HG03520 (cell line): Measurements from ENCODE around the gene TECRL.

Experiments
- ATAC-seq: cut with Tn5 transposase; IDR thresholded peaks from one replicate; pipeline ENCODE4 v1.9.1; 2021; ENCODE audit warnings: mild to moderate bottlenecking, moderate library complexity; ENCODE audit not compliant: unreplicated experiment

The TECRL gene

DNA sequence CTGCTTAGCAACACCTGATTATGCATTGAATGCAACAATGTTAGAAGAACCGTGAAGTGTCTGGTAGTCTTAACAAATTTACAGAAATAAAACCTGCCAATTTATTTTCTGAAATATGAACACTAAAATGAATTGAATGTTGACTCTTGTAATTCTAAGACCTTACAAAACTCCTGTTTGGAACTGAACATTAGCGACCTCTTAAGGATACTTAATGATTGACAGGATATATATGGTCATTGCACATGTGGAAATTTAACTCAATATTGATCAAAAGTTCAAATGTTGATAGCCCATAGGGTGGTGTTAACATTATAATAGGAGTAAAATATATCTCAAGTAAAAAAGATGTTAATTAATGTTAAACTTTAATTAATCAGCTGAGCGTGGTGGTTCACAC lies 79.1 kb downstream of the TECRL start:
- no peak for ATAC-seq

DNA sequence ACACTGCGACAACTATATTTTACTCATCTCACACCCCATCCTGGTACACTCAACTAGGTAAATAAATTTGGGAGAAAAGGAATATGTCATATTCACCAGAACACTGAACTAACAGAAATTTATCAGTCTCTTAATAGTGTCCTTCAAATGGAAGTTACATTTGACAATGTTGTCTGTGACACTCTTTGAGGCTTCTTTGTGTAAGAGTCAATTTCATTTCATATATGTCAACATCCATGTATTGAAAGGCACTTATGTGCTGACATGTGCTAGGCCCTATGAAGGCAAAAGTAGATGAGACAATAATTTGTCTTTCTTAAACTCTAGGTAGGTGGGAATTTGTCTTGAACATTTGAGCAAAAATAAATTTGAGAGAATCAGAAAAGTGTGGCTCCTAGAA lies 82.0 kb downstream of the TECRL start:
- ATAC-seq = no peak

DNA sequence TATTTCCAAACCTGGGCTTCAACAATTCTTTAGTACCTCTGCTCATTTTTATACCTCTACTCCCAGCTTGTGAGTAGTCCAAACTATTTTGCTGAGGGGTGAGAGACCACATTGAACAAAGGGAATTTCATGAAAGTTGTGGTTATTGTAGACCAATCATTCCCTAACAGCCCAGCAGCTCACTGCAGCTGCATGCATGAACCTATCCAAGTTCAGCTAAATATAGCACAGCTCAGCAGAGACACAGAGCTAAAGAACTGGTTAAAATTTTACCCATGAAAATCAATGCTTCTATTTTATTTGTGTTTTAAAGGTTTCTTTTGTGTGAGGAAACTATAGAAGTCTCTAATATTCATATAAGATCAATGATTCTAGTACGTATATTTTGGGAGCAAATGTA lies 82.7 kb downstream of the TECRL start:
- no peak for ATAC-seq

GRCh38 chr4:64306255-64306565 lies 103.0 kb downstream of the TECRL start:
- ATAC-seq = no peak

DNA sequence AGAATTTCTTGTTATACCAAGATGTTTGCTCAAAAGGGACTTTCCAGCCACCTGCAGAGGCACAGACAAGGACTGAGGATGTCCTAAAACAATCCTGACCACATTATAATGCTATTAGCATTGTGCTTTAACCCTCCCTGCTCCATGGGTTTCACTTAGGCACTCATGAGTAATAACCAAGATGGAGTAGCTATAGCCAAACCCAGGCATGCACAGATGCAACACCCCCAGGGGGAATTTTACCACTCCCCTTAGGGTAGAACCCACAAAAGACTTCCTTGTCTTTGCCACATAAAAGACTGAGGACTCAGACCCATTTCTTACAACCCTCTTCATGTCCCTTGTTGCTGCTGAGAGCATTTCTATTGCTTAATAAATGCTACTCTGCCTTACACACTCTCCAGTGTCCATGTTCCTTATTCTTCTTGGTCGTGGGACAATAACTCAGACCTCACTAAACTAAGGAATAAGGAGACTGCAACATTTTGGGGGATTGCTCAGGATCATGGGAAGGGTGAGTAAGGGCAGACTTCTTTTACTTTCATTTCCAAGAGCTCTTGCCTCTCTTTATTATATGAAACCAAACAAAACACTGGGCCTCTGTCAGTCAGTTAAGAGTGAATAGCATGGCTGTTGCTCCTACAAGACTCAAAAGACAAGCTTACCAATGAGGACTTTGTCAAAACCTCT lies 103.5 kb downstream of the TECRL start:
- ATAC-seq = no peak

DNA sequence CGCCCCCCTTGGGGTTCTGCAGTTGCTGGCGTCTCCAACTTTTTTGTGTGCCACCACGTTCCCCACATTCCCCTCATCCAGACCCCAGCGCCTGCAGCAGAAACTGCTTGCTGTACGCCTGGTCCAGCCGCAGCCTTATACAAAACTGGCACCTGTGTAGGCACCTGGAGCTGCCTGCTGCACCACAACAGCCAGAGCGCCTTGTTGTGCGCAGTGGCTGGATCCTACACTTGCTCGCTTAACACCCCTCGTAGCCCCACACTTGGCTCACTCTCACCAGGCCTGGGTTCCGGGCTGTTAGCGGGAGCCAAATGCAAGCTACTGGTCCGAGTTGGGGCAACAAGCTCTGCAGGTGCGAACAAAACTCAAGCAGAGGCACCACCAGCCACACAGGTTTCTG lies 136.8 kb downstream of the TECRL start:
- ATAC-seq = no peak

GRCh38 chr4:64271601-64272081 lies 137.6 kb downstream of the TECRL start:
- ATAC-seq = no peak

DNA sequence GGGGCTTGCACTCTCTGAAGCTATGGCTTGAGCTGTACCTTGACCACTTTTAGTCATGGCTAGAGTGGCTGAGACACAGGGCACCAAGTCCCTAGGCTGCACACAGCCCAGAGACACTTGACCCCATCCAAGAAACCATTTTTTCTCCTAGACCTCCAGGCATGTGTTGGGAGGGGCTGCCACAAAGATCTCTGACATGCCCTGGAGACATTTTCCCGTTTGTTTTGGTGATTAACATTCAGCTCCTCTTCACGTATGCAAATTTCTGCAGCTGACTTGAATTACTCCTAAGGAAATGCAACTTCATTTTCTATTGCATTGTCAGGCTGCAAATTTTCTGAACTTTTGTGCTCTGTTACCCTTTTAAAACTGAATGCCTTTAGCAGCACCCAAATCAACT lies 142.6 kb downstream of the TECRL start:
- ATAC-seq = no peak

GRCh38 chr4:64266263-64266662 lies 143.0 kb downstream of the TECRL start:
- no peak for ATAC-seq

GRCh38 chr4:64251781-64252180 lies 157.5 kb downstream of the TECRL start:
- no peak for ATAC-seq

GRCh38 chr4:64250488-64250887 lies 158.8 kb downstream of the TECRL start:
- ATAC-seq = no peak

DNA sequence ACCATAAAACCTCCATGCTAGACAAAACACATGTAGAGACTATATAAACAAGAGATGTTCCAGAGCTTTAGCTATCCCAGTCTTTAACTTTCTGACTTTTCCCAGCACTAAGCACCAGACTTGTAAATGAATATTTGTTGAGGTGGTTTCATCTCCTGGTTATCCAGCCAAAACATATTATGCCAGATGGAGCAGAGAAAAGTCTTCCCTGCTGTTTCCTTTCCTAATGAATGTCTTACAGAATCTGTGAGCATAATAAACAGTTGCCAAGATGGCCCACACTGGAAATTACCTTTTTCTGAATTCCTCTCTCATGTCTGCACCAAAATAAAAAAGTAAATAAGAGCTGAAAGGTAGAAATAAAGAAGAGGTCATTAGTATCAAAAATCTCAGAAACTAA lies 159.2 kb downstream of the TECRL start:
- no peak for ATAC-seq

- no peak for ATAC-seq
These were observed 161.1 kb downstream of the TECRL start for GRCh38 chr4:64248186-64248585.

DNA sequence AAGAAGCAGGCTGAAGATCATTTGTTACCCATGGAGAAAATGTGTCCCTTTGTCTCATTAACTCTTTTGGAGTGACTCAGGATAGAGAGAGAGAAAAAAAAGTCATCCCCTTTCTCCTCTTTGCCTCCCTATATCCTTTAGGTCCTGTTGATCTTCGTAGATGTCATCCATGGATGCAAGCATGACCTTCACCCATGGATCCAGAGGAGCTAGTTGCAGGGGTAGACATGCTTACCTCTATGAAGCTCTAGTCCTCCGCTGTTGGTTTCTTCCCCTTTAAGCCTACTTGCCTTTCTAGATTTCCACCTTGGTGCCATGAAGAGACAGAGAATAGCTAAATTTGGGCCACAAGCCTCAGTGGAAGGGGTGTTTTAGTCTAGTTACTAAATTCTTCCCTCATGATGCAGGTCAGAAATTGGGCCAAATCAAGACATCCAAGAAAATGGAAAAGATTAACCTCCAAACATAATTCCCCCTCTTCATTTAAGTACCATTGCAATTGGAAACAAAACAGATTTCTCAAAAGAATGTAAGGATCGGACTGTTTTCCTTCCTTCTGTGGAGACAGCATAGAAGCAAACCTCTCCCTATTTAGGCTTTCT lies 178.4 kb downstream of the TECRL start:
- no peak for ATAC-seq
